HEK293 (cell line): ENCODE data around the gene RPS6KC1.

Experiments
- GLIS1 ChIP-seq: fragments of 450-650 bp; formaldehyde crosslinking; IDR thresholded peaks from 2 replicates; pipeline ENCODE4 v1.5.1; 2016; ENCODE audit warnings: missing biosample characterization, missing genetic modification characterization
- IKZF3 ChIP-seq: fragments of 450-650 bp; IDR thresholded peaks from 2 replicates; pipeline ENCODE4 v1.5.0; 2018; ENCODE audit warnings: missing biosample characterization, mild to moderate bottlenecking, missing genetic modification characterization, moderate library complexity
- KLF16 ChIP-seq: fragments of 450-650 bp; formaldehyde crosslinking; IDR thresholded peaks from 2 replicates; pipeline ENCODE4 v1.5.1; 2017; ENCODE audit warnings: missing biosample characterization, missing genetic modification characterization
- PRDM2 ChIP-seq: fragments of 450-650 bp; formaldehyde crosslinking; IDR thresholded peaks from 2 replicates; pipeline ENCODE4 v1.5.1; 2016; ENCODE audit warnings: missing biosample characterization, missing genetic modification characterization, borderline replicate concordance
- RBAK ChIP-seq: fragments of 450-650 bp; formaldehyde crosslinking; IDR thresholded peaks from 2 replicates; pipeline ENCODE4 v1.5.1; 2016; ENCODE audit warnings: missing biosample characterization, missing genetic modification characterization
- REST ChIP-seq: fragments of 450-650 bp; formaldehyde crosslinking; IDR thresholded peaks from 2 replicates; pipeline ENCODE4 v1.5.1; 2016; ENCODE audit warnings: missing biosample characterization, missing genetic modification characterization
- SALL2 ChIP-seq: fragments of 450-650 bp; formaldehyde crosslinking; IDR thresholded peaks from 2 replicates; pipeline ENCODE4 v1.5.0; 2017; ENCODE audit warnings: missing biosample characterization, mild to moderate bottlenecking, missing genetic modification characterization, borderline replicate concordance
- SCRT1 ChIP-seq: fragments of 450-650 bp; formaldehyde crosslinking; IDR thresholded peaks from 2 replicates; pipeline ENCODE4 v1.5.1; 2016; ENCODE audit warnings: missing biosample characterization, missing genetic modification characterization, borderline replicate concordance
- SP3 ChIP-seq: fragments of 450-650 bp; formaldehyde crosslinking; IDR thresholded peaks from 2 replicates; pipeline ENCODE4 v1.5.1; 2016; ENCODE audit warnings: missing biosample characterization, missing genetic modification characterization
- SP7 ChIP-seq: fragments of 450-650 bp; formaldehyde crosslinking; IDR thresholded peaks from 2 replicates; pipeline ENCODE4 v1.5.1; 2016; ENCODE audit warnings: missing biosample characterization, missing genetic modification characterization
- ZBTB48 ChIP-seq: fragments of 450-650 bp; formaldehyde crosslinking; IDR thresholded peaks from 2 replicates; pipeline ENCODE4 v1.5.1; 2016; ENCODE audit warnings: missing biosample characterization, missing genetic modification characterization
- ZIC2 ChIP-seq: fragments of 450-650 bp; formaldehyde crosslinking; IDR thresholded peaks from 2 replicates; pipeline ENCODE4 v1.5.1; 2016; ENCODE audit warnings: missing biosample characterization, missing genetic modification characterization
- ZNF140 ChIP-seq: fragments of 450-650 bp; formaldehyde crosslinking; IDR thresholded peaks from 2 replicates; pipeline ENCODE4 v1.5.1; 2016; ENCODE audit warnings: missing biosample characterization, missing genetic modification characterization
- ZNF169 ChIP-seq: fragments of 450-650 bp; formaldehyde crosslinking; IDR thresholded peaks from 2 replicates; pipeline ENCODE4 v1.5.1; 2016; ENCODE audit warnings: missing biosample characterization, missing genetic modification characterization
- ZNF221 ChIP-seq: fragments of 450-650 bp; formaldehyde crosslinking; IDR thresholded peaks from 2 replicates; pipeline ENCODE4 v1.5.1; 2017; ENCODE audit warnings: missing biosample characterization, missing genetic modification characterization, borderline replicate concordance
- ZNF302 ChIP-seq: fragments of 450-650 bp; formaldehyde crosslinking; IDR thresholded peaks from 2 replicates; pipeline ENCODE4 v1.5.1; 2016; ENCODE audit warnings: missing biosample characterization, missing genetic modification characterization, low read depth
- ZNF37A ChIP-seq: fragments of 450-650 bp; IDR thresholded peaks from 2 replicates; pipeline ENCODE4 v1.5.1; 2018; ENCODE audit warnings: missing biosample characterization, missing genetic modification characterization
- ZNF473 ChIP-seq: fragments of 450-650 bp; formaldehyde crosslinking; IDR thresholded peaks from 2 replicates; pipeline ENCODE4 v1.5.1; 2017; ENCODE audit warnings: missing biosample characterization, missing genetic modification characterization
- ZNF48 ChIP-seq: fragments of 450-650 bp; formaldehyde crosslinking; IDR thresholded peaks from 2 replicates; pipeline ENCODE4 v1.5.1; 2016; ENCODE audit warnings: missing biosample characterization, missing genetic modification characterization
- ZNF514 ChIP-seq: fragments of 450-650 bp; formaldehyde crosslinking; IDR thresholded peaks from 2 replicates; pipeline ENCODE4 v1.5.1; 2016; ENCODE audit warnings: missing biosample characterization, missing genetic modification characterization
- ZNF521 ChIP-seq: fragments of 450-650 bp; formaldehyde crosslinking; IDR thresholded peaks from 2 replicates; pipeline ENCODE4 v1.5.1; 2017; ENCODE audit warnings: missing biosample characterization, mild to moderate bottlenecking, missing genetic modification characterization
- ZNF768 ChIP-seq: fragments of 450-650 bp; formaldehyde crosslinking; IDR thresholded peaks from 2 replicates; pipeline ENCODE4 v1.5.1; 2018; ENCODE audit warnings: missing biosample characterization, mild to moderate bottlenecking, missing genetic modification characterization
- ZNF792 ChIP-seq: fragments of 450-650 bp; formaldehyde crosslinking; IDR thresholded peaks from 2 replicates; pipeline ENCODE4 v1.5.1; 2016; ENCODE audit warnings: missing biosample characterization, missing genetic modification characterization
- ZSCAN23 ChIP-seq: fragments of 450-650 bp; formaldehyde crosslinking; IDR thresholded peaks from 2 replicates; pipeline ENCODE4 v1.5.1; 2016; ENCODE audit warnings: missing biosample characterization, missing genetic modification characterization
- ZSCAN5A ChIP-seq: fragments of 450-650 bp; formaldehyde crosslinking; IDR thresholded peaks from 2 replicates; pipeline ENCODE4 v1.5.1; 2016; ENCODE audit warnings: missing biosample characterization, missing genetic modification characterization
- TF ChIP-seq, protein P1 (sequence below): fragments of 450-650 bp; formaldehyde crosslinking; IDR thresholded peaks from 2 replicates; pipeline ENCODE4 v1.5.1; 2017; ENCODE audit warnings: missing biosample characterization, missing genetic modification characterization

The RPS6KC1 gene

DNA sequence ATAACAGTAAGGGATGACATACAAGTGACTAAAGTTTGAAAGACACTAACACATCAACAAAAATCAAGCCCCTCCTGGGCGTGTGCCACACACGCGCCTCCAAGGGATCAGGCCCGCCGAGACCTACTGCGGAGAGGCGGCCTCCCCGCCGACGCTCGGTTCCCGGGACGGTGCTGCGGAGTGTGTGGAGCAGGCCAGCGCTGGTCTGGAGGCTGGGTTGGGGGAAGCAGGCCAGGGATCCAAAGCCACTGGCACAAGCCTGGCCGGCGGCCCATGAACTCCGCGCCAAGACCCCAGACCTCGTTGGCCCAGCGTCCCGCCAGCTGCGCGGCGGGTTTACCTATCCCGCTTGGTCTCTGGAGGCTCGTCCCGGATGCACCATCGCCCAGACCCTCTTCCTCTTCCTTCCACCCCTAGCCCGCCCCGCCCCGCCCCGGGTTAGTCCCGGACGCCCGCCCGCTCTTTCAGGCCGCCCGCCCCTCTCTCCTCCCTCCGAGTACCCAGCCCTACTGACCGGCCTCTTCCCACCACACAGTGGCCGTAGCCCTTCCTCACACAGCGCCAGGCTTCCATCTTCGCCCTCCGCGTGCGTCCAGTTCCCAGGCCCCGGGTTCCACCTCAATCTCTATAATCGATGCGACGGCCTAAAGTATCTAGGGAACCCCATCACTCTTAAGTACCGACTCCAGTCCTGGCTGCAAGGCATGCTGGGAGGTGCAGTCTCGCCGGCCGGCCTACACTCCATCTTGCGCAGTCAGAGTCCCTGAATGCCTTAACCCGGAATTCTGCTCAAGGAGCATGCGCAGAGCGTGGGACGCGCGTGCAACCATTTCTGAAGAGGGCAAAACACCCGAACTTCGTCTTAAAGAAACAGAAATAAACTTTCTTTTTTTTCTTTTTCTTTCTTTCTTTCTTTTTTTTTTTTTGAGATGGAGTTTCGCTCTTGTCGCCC lies 35.7 kb upstream of the RPS6KC1 start, which contains the start of gene ANGEL2 (continued):
- TF ChIP-seq PRDM2 (tag by site-specific recombination) (no peak), ZNF521 (tag by site-specific recombination) (no peak), GLIS1 (tag by site-specific recombination) (peak; percentile 59), ZNF792 (0 out of 2 replicates have a peak, but pooled peaks have one; percentile 76), ZNF302 (tag by site-specific recombination) (no peak), ZNF169 (tag by site-specific recombination) (no peak), ZNF221 (tag by site-specific recombination) (no peak; the same call in 1 of the 2 replicates), ZNF514 (no peak), ZNF473 (no peak), ZBTB48 (tag by site-specific recombination) (peak; percentile 98), ZSCAN23 (no peak), ZNF140 (tag by site-specific recombination) (no peak), SALL2 (tag by site-specific recombination) (no peak), ZIC2 (tag by site-specific recombination) (peak; percentile 84), SP3 (tag by site-specific recombination) (peak; percentile 93), REST (no peak; the same call in 1 of the 2 replicates), RBAK (tag by site-specific recombination) (no peak), SCRT1 (tag by site-specific recombination) (no peak), ZSCAN5A (tag by site-specific recombination) (peak; percentile 68; the same call in 1 of the 2 replicates), KLF16 (0 out of 2 replicates have a peak, but pooled peaks have one; percentile 57), SP7 (peak; percentile 84), ZNF768 (tag by site-specific recombination) (no peak), ZNF48 (no peak), IKZF3 (tag by site-specific recombination) (peak; percentile 47; the same call in 1 of the 2 replicates), ZNF37A (tag by site-specific recombination) (no peak)
- TF ChIP-seq, protein P1, sequence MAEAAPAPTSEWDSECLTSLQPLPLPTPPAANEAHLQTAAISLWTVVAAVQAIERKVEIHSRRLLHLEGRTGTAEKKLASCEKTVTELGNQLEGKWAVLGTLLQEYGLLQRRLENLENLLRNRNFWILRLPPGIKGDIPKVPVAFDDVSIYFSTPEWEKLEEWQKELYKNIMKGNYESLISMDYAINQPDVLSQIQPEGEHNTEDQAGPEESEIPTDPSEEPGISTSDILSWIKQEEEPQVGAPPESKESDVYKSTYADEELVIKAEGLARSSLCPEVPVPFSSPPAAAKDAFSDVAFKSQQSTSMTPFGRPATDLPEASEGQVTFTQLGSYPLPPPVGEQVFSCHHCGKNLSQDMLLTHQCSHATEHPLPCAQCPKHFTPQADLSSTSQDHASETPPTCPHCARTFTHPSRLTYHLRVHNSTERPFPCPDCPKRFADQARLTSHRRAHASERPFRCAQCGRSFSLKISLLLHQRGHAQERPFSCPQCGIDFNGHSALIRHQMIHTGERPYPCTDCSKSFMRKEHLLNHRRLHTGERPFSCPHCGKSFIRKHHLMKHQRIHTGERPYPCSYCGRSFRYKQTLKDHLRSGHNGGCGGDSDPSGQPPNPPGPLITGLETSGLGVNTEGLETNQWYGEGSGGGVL: peak; percentile 61; the same call in 1 of the 2 replicates
